OCI-LY1 (cell line): Measurements from ENCODE around the gene CADM1.

Source experiments
- EZH2 ChIP-seq: fragments of 200-600 bp; sonication (generic), shearing (Covaris generic); IDR thresholded peaks from 2 replicates; pipeline ENCODE4 v1.8.0; 2017; ENCODE audit warnings: borderline replicate concordance, mixed run types, mild to moderate bottlenecking, antibody characterized with exemption, low read length, moderate library complexity, mixed read lengths
- TF ChIP-seq, protein P1 (sequence below): fragments of 200-600 bp; sonication (generic), shearing (Covaris generic); IDR thresholded peaks from 2 replicates; pipeline ENCODE4 v1.5.1; 2017; ENCODE audit warnings: mild to moderate bottlenecking, antibody characterized with exemption, low read length, moderate library complexity, mixed read lengths

DNA sequence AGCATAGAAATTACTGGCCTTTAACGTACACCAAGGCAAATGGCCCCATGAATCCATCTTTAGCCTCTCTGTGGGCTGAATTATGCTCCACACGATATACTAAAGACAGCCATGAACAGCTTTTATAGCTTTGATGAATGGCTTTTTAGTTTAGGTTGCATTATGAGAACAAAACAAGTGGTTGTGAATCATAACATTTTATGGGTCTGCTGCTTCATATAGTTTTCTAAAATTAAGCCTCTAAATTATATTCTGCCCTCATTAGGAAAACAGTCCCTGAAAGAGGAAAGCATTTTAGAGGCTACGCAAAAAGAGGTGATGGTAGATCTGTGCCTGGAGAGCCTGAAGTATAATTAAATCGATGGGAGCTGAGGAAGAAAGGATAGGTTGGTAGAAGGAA, 221.3 kb downstream of the CADM1 start:
- TF ChIP-seq, protein P1, sequence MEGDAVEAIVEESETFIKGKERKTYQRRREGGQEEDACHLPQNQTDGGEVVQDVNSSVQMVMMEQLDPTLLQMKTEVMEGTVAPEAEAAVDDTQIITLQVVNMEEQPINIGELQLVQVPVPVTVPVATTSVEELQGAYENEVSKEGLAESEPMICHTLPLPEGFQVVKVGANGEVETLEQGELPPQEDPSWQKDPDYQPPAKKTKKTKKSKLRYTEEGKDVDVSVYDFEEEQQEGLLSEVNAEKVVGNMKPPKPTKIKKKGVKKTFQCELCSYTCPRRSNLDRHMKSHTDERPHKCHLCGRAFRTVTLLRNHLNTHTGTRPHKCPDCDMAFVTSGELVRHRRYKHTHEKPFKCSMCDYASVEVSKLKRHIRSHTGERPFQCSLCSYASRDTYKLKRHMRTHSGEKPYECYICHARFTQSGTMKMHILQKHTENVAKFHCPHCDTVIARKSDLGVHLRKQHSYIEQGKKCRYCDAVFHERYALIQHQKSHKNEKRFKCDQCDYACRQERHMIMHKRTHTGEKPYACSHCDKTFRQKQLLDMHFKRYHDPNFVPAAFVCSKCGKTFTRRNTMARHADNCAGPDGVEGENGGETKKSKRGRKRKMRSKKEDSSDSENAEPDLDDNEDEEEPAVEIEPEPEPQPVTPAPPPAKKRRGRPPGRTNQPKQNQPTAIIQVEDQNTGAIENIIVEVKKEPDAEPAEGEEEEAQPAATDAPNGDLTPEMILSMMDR, result no peak
- TF ChIP-seq EZH2, result no peak
